HG03175 (cell line): ENCODE results near the gene EYS.

Source experiments
- ATAC-seq: cut with Tn5 transposase; IDR thresholded peaks from one replicate; pipeline ENCODE4 v1.9.1; 2021; ENCODE audit warnings: mild to moderate bottlenecking, moderate library complexity; ENCODE audit not compliant: unreplicated experiment

The EYS gene

DNA sequence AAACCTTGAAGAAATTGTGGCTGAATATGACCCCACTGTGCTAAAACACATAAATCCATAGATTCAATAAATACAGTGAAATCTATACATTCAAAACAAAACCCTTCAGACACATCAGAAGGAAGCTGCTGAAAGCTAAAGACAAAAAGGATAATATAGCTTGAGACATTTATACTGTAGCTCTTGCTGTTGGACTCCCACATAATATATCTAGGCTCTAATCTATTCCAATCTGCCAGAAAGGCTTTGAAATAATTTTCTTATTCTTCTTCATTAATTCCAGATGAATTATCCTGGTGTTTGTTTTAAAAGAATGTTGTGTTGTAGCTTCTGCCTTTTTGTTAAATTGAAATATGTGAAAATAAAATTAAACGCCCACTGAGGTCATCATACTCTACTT is 454.0 kb downstream of the EYS start:
- no peak for ATAC-seq

DNA sequence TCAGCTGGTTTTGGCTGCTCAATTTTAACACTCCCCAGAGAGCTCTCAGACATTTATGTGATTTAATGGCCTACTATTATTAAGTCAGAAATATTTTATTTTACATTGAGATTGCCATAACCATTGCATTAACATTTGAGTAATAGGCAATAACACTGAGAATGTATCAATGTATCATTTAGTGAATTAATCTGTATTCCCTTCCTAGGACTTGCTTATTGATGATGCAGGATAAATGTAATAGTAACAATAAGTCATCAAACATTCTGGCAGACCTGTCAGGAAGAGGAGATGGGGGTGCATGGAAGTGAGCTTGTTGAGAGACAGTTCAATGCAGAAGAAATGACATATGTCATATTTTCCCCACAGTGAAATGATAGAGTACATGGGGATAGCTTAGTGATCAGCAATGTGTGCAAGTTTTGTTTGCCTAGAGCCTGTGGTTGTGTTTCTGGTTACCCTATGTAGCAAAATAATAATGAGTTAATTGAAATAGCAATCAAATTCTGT is 458.9 kb downstream of the EYS start:
- no peak for ATAC-seq

DNA sequence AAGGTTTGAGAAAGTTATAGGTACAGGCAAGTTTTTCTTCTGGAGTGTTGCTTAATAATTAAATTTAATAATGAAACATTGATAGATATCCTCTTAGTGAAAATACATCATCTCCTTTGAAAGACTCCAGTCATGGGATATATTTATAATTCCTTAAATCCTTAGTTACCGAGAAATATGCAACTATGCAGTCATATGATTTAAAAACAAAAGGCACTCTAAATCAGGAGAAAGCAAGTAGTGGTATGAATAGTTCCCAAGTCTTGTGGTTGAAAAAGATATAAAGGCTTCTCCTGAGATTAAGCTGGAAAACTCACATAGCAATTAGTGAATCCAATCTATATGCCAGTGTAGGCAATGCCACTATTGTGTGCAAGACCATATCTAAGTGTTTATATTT is 475.4 kb downstream of the EYS start:
- ATAC-seq: no peak

DNA sequence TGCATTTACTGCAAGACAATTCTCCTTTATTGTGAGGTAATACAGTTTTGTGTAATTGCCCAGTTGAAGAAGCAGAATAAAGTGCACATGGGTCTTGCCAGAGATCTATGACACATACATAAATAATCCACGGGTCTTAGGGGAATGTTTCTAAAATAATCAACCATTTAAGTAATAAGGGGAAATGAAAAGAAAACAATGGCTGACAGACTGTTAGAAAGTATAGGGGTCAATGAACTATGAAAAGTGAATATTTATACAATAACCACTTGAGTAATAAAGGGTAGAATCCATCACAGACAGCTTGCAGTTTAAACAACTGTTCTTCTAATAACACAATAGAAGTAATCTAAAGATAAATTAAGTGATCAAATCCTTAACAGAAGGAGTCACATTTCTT is 477.2 kb downstream of the EYS start:
- no peak for ATAC-seq

DNA sequence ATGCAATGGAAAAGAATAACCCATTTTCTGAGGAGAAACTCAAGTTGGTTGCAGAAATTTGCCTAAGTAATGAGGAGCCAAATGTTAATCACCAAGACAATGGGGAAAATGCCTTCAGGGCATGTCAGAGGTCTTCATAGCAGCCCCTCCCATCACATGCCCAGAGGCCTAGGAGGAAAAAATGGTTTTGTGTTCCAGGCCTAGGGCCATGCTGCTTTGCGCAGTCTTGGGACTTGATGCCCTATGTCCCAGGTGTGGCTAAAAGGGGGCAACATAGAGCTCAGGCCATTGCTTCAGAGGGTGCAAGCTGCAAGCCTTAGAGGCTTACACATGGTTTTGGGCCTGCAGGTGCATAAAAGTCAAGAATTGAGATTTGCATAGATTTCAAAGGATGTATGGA is 485.9 kb downstream of the EYS start:
- ATAC-seq: no peak

DNA sequence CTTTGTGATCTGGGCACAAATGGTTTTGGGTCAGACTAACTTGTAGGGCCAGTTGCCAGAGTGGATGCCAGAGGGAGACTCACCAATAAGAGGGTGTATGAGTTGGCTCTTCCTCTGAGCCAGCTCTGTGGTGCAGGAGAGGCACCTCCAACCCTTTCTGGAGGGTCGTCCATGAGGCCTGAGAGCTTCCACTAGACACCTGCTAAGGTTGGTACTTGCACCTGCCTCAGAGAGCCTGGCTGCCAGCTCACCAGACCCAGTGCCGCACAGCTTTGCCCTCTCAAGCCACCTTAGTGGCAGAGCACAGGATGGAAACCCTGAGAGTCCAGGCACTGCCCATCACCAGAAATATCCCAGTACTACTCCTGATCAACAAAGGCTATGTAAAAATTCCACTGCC is 504.3 kb downstream of the EYS start:
- ATAC-seq: no peak

DNA sequence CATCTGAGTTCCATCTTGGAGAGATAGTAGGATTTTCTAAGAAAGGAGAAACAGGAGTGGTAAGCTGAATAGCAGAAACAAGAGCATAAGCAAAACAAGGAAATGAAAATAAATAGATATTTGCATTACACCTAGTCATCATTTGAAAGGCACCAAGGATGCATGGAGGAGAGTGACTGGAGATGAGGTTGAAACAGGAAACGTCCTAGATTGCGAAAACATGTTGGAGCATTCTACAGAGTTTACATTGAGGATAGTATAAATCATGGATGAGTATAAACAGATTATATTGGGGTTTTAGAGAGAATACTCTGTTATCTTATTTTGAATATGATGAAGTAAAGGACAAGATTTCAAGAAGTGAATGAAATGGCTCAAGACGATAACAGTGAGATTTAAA is 507.3 kb downstream of the EYS start:
- no peak for ATAC-seq

DNA sequence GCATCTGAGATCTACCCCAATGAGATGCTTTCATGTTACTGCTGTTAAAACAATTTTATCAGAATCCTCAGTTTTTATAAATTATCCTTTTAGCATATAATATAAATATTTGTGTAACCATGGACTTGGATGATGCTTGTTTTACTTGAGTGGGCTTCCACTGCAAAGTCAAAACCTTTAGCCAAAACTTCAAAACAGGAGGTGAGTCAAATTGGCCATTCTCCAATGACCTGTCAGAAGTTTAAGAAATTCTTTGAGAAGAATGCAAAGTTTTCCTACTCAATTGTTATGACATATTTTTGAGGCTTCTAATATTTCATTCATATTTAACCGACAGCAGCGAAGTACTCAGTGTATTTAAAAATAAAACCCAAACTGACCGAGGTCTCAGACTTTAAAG is 507.9 kb downstream of the EYS start:
- ATAC-seq: no peak

DNA sequence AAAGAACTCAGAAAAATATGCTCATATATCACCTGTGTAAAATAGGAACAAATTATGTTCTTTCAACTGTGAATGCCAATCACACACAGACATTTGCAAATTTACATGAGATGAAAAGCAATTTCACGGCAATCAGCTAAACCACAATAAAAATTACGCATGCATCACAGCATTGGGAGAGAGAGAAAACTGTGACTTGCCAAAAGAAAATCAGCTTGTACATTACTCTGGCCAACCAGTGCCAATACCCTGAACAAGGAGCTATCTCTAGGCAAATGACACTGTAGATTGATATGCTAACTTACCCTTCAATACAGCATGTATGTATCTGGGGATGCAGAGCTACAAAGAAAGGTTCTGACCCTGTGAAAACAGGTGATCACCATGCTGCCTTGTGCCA is 515.6 kb downstream of the EYS start:
- ATAC-seq: no peak

DNA sequence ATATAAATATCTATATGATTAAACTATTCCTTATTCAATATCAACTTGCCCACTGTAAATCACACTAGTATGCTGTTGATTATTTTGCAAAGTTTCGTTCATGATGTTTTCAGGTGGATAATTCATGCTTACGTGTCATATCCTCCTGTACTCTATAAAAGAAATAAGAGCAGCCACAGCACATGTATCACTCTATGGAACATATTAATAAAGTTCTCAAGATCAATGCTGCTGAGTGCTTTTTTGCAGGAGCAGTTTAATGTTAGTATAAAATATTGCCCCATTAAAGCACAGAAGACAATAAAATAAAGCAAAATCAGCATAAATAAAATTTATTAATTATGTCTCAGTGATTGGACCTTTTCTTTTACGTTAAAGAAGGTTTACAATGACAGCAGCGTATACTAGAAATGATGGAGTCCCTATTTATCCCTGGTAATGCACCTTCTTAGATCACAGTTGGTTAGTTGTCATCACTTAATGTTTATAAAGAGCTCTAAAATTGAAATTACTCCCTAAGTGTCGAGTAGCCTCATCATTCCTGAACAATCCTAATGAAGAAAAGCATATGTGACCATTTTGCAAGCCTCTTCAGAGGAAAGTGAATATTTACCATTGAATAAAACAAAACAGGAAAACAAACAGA is 517.7 kb downstream of the EYS start:
- no peak for ATAC-seq

DNA sequence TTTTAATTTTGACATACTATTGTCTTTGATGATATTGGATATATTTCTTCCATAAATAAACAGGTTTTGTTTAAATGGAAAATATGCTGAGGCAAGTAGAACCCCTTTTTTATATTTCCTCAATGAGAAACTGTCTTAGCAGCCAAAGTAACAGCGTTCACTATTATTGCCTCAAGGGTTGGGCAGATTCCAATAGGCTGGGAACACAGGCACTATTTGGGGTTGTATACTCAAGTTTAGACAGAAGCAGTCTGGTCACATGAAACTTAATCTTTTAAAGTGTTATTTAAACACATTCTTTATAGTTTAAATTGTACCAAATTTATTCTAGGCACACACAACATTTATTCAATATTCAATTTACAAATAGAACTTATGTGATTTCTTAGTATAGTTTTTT is 520.2 kb downstream of the EYS start:
- ATAC-seq: no peak

DNA sequence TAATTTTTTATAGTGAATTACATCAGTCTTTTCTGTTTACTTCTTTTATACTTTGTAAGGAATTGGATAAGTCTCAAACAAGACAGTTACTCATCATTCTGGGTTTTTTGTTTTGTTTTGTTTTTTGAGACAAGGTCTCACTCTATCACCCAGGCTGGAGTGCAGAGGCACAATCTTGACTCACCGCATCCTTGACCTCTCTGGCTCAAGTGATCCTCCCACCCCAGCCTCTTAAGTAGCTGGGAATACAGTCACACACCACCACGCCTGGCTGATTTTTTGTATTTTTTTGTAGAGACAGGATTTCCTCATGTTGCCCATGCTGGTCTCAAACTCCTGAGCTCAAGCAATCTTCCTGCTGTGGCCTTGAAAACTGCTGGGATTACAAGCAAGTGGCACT is 524.3 kb downstream of the EYS start:
- ATAC-seq: no peak

DNA sequence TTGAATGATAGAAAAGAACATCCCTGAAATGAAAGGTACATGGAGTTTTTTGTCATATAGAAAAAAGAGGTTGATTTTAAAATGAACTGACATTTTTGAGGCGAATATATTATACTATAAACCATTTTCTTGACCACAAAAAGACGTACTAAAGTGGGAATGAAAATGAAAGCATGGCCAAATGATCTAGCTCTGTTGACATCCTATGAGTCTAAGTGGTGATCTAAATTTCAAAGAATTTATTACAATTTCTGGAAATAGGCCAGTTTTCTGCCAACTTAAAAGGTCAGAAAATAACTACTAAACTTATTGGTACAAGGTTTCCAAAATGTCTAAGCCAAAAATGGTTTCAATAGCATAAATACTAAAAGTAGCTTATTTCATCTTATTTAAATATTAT is 536.8 kb downstream of the EYS start:
- ATAC-seq: no peak

DNA sequence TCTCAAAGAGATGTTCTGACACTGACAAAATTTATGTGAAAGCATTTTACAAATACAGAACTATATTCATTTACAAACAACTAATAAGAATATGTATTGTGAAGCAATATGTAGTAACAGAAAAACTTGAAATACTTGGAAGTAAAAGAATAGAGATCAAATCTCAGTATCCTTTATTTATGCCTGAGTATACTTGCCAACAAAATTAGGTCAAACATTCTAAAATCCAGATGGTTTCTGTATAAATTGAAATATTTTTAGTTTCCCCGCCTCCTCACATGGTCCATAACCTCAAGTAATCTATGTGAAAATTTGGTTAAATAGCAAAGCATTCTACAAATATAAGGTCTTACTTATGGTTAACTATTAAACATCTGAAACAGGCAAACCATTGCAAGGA is 545.4 kb downstream of the EYS start:
- no peak for ATAC-seq

DNA sequence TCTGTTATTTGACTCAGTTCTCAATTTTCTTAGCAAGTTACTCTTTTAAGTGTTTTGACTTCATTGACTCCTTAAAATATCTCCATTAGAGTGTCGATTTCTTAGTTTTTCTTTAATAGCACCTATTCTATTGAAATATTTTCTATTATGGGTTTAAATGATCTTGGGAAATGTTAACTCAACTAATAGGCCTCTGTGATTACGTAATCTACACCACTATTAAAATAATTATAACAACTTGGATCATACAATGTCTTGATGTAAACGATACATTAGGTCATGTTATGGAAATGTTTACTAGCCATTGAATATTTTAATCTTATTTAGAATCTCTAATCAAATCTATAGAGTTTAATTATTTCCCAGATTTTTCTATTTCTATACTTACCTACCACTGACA is 550.0 kb downstream of the EYS start:
- ATAC-seq: no peak

DNA sequence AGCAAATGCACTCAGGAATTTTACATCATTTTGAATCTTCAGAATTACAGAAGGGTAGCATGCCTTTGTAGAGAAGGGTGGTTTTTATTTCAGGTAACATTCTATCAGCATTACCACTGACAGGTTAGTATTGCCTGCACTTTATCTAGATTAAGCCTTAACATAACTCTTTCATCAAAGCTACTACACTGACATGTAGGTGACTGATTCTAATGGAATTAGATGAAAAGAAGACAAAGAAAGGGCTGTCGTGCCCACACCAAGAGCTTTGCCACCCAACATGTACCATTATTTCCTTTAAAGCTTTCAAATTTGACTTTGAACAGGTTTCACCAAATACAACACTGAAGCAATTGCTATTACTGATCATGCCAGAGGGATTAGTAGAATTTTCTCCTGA is 551.9 kb downstream of the EYS start:
- ATAC-seq: no peak

DNA sequence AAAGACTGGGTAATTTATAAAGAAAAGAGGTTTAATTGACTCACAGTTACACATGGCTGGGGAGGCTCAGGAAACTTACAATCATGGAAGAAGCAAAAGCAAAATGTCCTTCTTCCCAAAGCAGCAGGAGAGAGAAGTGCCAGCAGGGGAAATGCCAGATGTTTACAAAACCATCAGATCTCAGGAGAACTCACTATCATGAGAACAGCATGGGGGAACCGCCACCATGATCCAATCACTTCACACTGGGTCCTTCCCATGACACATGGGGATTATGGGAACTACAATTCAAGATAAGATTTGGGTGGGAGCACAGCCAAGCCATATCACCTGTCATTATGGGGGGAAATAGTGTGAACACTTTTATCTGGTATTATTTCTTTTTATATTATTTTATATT is 557.2 kb downstream of the EYS start:
- ATAC-seq: no peak

DNA sequence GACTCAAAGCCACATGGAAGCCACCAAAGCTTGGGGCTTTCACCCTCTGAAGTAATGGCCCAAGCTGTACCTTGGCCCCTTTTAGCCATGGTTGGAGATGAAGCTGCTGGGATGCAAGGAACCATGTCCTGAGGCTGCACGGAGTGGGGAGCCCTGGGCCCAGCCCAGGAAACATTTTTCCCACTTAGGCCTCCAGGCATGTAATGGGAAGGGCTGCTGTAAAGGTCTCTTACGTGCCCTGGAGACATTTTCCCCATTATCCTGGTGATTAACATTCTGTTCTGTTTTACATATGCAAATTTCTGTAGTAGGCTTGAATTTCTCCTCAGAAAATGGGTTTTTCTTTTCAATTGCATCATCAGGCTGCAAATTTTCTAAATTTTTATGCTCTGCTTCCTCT is 558.2 kb downstream of the EYS start:
- ATAC-seq: no peak

DNA sequence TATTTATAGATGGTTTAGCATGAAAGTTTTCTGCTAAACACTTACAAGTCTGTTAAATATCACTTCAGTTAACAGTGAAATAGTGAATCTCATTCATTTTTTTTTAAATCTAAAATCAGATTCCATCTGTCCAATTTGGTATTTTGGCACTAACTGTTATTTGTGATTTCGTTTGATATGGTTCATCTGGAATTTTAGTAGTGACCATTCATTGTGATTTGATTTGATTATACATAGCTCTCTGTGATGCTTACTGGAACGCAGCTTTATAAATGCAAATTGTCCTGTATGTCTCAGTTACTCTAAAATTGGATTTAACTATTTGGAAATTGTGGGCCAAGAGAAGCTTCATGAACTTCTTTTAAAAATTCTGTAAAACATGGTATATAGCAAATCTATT is 571.5 kb downstream of the EYS start:
- ATAC-seq: no peak

DNA sequence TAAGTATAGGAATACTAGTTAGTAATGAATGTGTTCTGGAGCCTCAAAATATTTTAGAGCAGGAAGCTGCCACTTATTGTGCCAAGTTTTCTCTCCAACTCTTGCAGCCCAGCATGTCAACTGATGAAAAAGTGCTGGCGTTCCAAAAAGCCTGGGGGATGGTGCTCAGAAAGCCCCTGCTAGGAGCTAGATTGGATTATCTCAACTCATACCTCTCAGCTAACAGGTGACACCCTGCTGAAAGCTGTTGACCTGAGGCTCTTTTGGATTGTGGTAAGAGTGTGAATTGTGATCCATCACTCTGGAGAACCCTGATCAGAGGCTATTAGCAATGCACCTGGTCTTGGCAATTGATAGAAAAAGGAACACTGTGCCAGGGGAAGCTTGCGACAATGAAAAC is 580.4 kb downstream of the EYS start:
- no peak for ATAC-seq

DNA sequence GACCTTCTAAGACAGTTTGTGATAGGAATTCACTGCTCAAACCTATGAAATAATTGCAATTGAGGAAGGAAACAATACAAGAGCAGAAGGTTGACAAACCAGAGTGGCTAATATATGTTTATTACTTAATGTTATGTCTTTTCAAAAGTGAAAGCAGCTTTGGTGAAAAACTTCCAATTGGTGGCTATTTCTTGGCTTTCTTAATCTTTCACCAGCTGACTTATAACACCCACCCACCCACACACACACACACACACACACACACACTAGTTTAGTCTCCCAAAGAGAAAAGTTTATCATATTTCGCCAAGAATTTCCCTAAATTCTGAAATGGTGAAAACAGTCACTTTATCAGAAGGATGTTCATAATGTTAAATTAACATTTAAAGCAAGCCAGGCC is 583.5 kb downstream of the EYS start:
- no peak for ATAC-seq

DNA sequence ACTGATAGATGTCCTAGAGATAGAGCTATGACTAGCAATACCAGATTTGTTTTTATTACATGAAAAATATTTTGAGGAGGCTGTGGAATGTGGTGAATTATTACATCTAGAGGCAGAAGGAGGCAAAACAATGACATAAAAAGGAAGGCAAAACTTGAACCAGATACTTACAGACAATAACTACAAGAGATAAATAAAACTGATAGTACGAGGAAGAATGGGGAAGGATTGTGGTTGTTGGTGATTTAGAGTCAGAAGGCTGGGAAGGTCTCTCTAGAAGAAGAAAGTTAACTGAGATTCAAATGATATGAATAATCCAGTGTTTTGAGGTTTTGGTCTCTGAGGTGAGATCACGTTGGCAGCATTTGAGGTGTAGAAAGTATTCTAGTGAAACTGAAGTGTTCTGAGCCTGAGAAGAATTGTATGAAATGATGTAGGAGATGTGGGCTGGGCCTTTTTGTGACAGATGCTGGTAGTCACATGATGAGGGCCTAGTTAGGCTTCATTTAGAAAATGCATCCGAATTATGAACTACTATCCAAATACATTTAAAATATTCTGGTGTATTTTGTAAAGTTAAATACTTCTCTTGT is 589.1 kb downstream of the EYS start:
- ATAC-seq: no peak

DNA sequence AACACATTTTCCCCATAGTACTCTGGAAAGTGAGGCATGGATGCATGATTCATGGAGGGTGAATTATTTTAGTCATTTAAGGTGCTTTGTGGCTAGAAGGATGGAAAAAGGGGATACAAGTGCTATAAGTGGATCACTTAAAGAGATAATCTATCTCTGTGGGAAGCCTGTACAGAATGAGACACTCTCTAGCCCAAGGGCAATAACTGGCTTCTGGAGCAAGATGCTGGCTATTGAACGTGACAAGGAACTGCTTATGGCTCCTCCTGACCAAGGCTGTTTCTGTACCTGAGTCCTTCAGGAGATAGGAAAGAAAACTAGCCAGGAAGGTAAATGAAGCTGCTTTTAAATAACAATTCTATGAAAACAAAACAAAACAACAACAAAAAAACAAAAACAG is 590.7 kb downstream of the EYS start:
- no peak for ATAC-seq
